H1 (cell line): Measurements from ENCODE around the gene DIS3L. TPM values are rescaled to one million over a fixed set of nuclear protein-coding genes. Genes with fewer than 3 reads are reported as not detected.

Source experiments
- ASH2L ChIP-seq: fragments of 200-600, 300-600 bp; sonication (generic); IDR thresholded peaks from one replicate; pipeline ENCODE4 v1.7.1; 2017; ENCODE audit warnings: low read length
- BCL11A ChIP-seq, 2 experiments: IDR thresholded peaks; one replicate each; pipeline ENCODE4 v1.6.1; 2011; ENCODE audit warnings: low read depth in 2 of 2, low read length in 2 of 2, mild to moderate bottlenecking in 2 of 2
- CBX5 ChIP-seq: fragments of 300-800, 300-1000 bp; sonication (generic); IDR thresholded peaks from 2 replicates; pipeline ENCODE4 v1.7.1; 2016; ENCODE audit warnings: antibody characterized with exemption, low read length, low read depth
- CBX8 ChIP-seq: fragments of 300-800, 300-1000 bp; sonication (generic); IDR thresholded peaks from 2 replicates; pipeline ENCODE4 v1.7.1; 2016; ENCODE audit warnings: low read depth, low read length, borderline replicate concordance
- CREB1 ChIP-seq: IDR thresholded peaks from 2 replicates; pipeline ENCODE4 v1.6.1; 2012; ENCODE audit warnings: inconsistent platforms
- USF2 ChIP-seq: IDR thresholded peaks from 2 replicates; pipeline ENCODE4 v1.6.1; 2011; ENCODE audit warnings: low read length, improper control_type of control experiment
- polyA plus RNA-seq, 7 experiments: library from polyadenylated mRNA; depleted of rRNA in 3 of 7; stranded (reverse) in 5 of 7; unstranded in 2 of 7; fragments of >200 nt in 5 of 7; fragments of 200-250 nt in 2 of 7; gene quantifications; 1 replicate in 5 of 7; 2 replicates in 1 of 7; 4 replicates in 1 of 7; pipeline versions ENCODE4 v1.2.1 to v1.2.3, GENCODE V29; 2011 to 2013; ENCODE audit warnings: missing spikeins in 2 of 7, mixed read lengths in 2 of 7
- total RNA-seq: library from RNA; stranded (reverse); fragmentation: NEBNext Ultra II Directional; extraction: Animal tissue kit (Norgen Biotek cat#: 25700); gene quantifications from 2 replicates; pipeline ENCODE4 v1.2.1, GENCODE V29; 2021

DIS3L gene
- total and polyA plus RNA-seq, 2 of the 8 experiments (the other 6 are each of a cell fraction or from before 2014, with no cell fraction given), result 8.7 to 25.0 TPM

- TF ChIP-seq USF2, result no peak
- TF ChIP-seq CBX5, result no peak
- no peak for TF ChIP-seq CREB1
- TF ChIP-seq ASH2L, result no peak
- no peak for TF ChIP-seq CBX8
- TF ChIP-seq BCL11A (IDR thresholded peaks at IDR 0.05; ENCODE audit: low read depth in 2 of 2, low read length in 2 of 2), result no peak
- TF ChIP-seq, all 59 proteins: peak for 0
These were observed 23.9 kb upstream of the DIS3L start (continued) for GRCh38 chr15:66269326-66270090.
